Measurements from ENCODE around the gene BICC1.

- TF ChIP-seq POLR2AphosphoS5 (IDR thresholded peaks at IDR 0.05; ENCODE audit: insufficient read depth, low read depth, low read length) (no peak), EZH2 (IDR thresholded peaks at IDR 0.05; ENCODE audit: borderline replicate concordance, low read depth, low read length, severe bottlenecking) (no peak), JUN (IDR thresholded peaks at IDR 0.05; ENCODE audit: borderline replicate concordance, insufficient read depth, insufficient read length, low read depth) (no peak), POLR2A (IDR thresholded peaks at IDR 0.05; ENCODE audit: low read depth, low read length) (no peak), MYC (IDR thresholded peaks at IDR 0.05; ENCODE audit: low read depth, low read length) (no peak), GATA2 (IDR thresholded peaks at IDR 0.05; ENCODE audit: insufficient read depth, insufficient read length, low read depth, low read length) (no peak), FOS (IDR thresholded peaks at IDR 0.05; ENCODE audit: borderline replicate concordance, insufficient read depth, low read length) (no peak)
- TF ChIP-seq, protein P1, sequence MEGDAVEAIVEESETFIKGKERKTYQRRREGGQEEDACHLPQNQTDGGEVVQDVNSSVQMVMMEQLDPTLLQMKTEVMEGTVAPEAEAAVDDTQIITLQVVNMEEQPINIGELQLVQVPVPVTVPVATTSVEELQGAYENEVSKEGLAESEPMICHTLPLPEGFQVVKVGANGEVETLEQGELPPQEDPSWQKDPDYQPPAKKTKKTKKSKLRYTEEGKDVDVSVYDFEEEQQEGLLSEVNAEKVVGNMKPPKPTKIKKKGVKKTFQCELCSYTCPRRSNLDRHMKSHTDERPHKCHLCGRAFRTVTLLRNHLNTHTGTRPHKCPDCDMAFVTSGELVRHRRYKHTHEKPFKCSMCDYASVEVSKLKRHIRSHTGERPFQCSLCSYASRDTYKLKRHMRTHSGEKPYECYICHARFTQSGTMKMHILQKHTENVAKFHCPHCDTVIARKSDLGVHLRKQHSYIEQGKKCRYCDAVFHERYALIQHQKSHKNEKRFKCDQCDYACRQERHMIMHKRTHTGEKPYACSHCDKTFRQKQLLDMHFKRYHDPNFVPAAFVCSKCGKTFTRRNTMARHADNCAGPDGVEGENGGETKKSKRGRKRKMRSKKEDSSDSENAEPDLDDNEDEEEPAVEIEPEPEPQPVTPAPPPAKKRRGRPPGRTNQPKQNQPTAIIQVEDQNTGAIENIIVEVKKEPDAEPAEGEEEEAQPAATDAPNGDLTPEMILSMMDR (IDR thresholded peaks at IDR 0.05; ENCODE audit: extremely low read depth in 1 of 2, insufficient read depth in 1 of 2, low read depth in 1 of 2, low read length in 2 of 2): no peak
- TF ChIP-seq, protein P2, sequence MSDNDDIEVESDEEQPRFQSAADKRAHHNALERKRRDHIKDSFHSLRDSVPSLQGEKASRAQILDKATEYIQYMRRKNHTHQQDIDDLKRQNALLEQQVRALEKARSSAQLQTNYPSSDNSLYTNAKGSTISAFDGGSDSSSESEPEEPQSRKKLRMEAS (IDR thresholded peaks at IDR 0.05; ENCODE audit: insufficient read depth, insufficient read length): no peak
Measured at GRCh38 chr10:58802047-58802446, 289.4 kb downstream of the BICC1 start.
